Left ventricle myocardium inferior (tissue), 1 donor: Measurements from ENCODE around the gene FAM117B. TPM values are rescaled to one million over a fixed set of nuclear protein-coding genes. Genes with fewer than 3 reads are reported as not detected.

Experiments
- DNase-seq: peaks from one replicate; pipeline ENCODE4 v3.0.0-alpha.2; 2020
- H3K27ac ChIP-seq: fragments of 200-600 bp; replicated peaks from 2 replicates; pipeline ENCODE4 v1.8.0; 2021
- H3K27me3 ChIP-seq: fragments of 200-600 bp; 2 replicates; pipeline ENCODE4 v1.8.0; 2021; ENCODE audit warnings: low read depth
- H3K36me3 ChIP-seq: fragments of 200-600 bp; 2 replicates; pipeline ENCODE4 v1.8.0; 2021
- H3K4me1 ChIP-seq: fragments of 200-600 bp; 2 replicates; pipeline ENCODE4 v1.8.0; 2021
- H3K4me3 ChIP-seq: fragments of 200-600 bp; 2 replicates; pipeline ENCODE4 v1.8.0; 2021; ENCODE audit warnings: mild to moderate bottlenecking, moderate library complexity
- H3K9me3 ChIP-seq: fragments of 200-600 bp; replicated peaks from 2 replicates; pipeline ENCODE4 v1.8.0; 2021
- CTCF ChIP-seq: fragments of 200-600 bp; IDR thresholded peaks from 2 replicates; pipeline ENCODE4 v1.8.0; 2021; ENCODE audit warnings: antibody characterized with exemption, mild to moderate bottlenecking, borderline replicate concordance
- intact Hi-C: fragments of 100-400 bp; cut with micrococcal nuclease; formaldehyde crosslinking; loops from one replicate; pipeline ENCODE4 v1.11.0; 2022
- total RNA-seq: library from RNA; stranded (reverse); fragmentation: NEBNext Ultra II Directional; extraction: Animal tissue kit (Norgen Biotek cat#: 25700); gene quantifications from one replicate; pipeline ENCODE4 v1.2.1, GENCODE V29; 2021
- donor health status: DM: no; HTN: yes; CAD: no; lungs with severe emphysema.

FAM117B gene
- total RNA-seq, 1 donor from 2014 or later, result 2.4 TPM

GRCh38 chr2:202814226-202814625 lies 179.5 kb downstream of the FAM117B start:
- no peak for TF ChIP-seq CTCF
- intact Hi-C loops, result no loop called here
- Histone ChIP-seq H3K27ac (peak overlapping the region; percentile 70), H3K9me3 (peaks cover 16% of the 10 kb centered on the region), H3K36me3 (peaks cover 17% of the 10 kb centered on the region), H3K4me3 (no peak overlapping the region), H3K4me1 (peaks cover 21% of the 10 kb centered on the region), H3K27me3 (no peaks in the 10 kb centered on the region)
- no peak for DNase-seq

GRCh38 chr2:202815548-202816360 lies 181.0 kb downstream of the FAM117B start:
- no peak for DNase-seq
- H3K4me3 ChIP-seq, result peak overlapping the region; percentile 31
- H3K9me3 ChIP-seq, result peaks cover 8% of the 10 kb centered on the region
- H3K36me3 ChIP-seq, result peaks cover 8% of the 10 kb centered on the region
- H3K27ac ChIP-seq, result peak overlapping the region; percentile 70
- TF ChIP-seq CTCF, result no peak
- intact Hi-C loops, result no loop called here
- H3K4me1 ChIP-seq, result peaks cover 21% of the 10 kb centered on the region
- no peaks in the 10 kb centered on the region for H3K27me3 ChIP-seq

- H3K27ac ChIP-seq, result no peak overlapping the region
- H3K4me3 ChIP-seq, result no peak overlapping the region
- no peak for DNase-seq
- no peak for TF ChIP-seq CTCF
- peaks cover 6% of the 10 kb centered on the region for H3K9me3 ChIP-seq
- H3K36me3 ChIP-seq, result no peaks in the 10 kb centered on the region
- no peaks in the 10 kb centered on the region for H3K27me3 ChIP-seq
- intact Hi-C loops, result no loop called here
- H3K4me1 ChIP-seq, result peaks cover 21% of the 10 kb centered on the region
These were observed 183.0 kb downstream of the FAM117B start for GRCh38 chr2:202817771-202818170.

- intact Hi-C loops, result no loop called here
- peaks cover 6% of the 10 kb centered on the region for H3K9me3 ChIP-seq
- H3K4me3 ChIP-seq, result no peak overlapping the region
- no peak for DNase-seq
- peaks cover 21% of the 10 kb centered on the region for H3K4me1 ChIP-seq
- H3K36me3 ChIP-seq, result no peaks in the 10 kb centered on the region
- no peaks in the 10 kb centered on the region for H3K27me3 ChIP-seq
- TF ChIP-seq CTCF, result no peak
- H3K27ac ChIP-seq, result no peak overlapping the region
These were observed 183.6 kb downstream of the FAM117B start for GRCh38 chr2:202818321-202818720.

Other genes starting within 250 kb of the FAM117B start
- gene ICA1L, start 236.8 kb downstream of the FAM117B start, total RNA-seq, result 6.5 TPM